HS-27A (cell line): ENCODE results near the gene SLC16A9.

Source experiments
- DNase-seq: peaks from one replicate; pipeline ENCODE4 v3.0.0-alpha.2; 2012; ENCODE audit warnings: low read depth, missing footprints

Gene SLC16A9

GRCh38 chr10:59628456-59628855, 81.2 kb downstream of the SLC16A9 start:
- no peak for DNase-seq

DNA sequence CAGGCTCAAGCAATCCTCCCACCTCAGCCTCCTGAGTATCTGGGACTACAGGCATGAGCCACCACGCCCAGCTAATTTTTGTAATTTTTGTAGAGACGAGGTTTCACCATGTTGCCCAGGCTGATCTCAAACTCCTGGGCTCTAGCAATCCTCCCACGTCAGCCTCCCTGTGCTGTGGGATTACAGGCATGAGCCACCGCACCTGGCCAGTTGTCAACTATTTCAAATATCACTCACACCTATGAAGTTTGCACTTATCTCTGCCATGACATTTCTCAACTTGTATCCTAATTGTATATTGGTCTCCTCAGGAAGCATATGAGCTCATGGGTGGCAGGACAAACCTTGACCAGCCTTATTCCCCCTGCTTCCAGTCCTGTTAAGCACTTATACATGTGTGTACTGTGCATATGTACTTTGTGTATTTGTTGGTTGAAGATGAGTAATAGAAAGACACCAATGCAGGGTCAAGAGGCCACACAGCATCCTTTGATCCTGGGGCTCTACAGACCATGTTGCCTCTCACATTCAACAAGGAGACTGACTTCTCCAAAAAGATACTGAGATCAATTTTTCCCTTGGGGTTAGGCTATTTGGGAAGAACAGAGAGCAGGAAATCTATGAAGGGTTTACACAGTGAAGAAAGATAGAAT, 82.2 kb downstream of the SLC16A9 start:
- no peak for DNase-seq

DNA sequence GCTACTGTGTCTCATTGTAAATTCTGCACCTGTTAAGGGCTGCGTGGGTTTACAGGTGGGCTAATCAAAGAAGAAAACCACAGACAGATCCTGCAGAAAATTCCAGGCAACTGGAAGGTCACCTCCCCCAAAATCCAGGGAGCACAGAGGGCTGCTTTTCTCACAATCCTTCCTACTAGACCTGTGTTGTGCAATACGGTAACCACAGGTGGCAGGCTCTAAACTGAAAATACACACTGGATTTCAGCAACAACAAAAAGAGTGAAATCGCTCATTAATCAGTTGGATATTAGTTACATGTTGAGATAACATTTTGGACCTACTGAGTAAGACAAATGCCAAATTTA, 83.2 kb downstream of the SLC16A9 start:
- DNase-seq, result no peak

- DNase-seq, result no peak
Observed at GRCh38 chr10:59625721-59626522, 83.7 kb downstream of the SLC16A9 start.

- no peak for DNase-seq
Observed at GRCh38 chr10:59624951-59625350, 84.7 kb downstream of the SLC16A9 start.

DNA sequence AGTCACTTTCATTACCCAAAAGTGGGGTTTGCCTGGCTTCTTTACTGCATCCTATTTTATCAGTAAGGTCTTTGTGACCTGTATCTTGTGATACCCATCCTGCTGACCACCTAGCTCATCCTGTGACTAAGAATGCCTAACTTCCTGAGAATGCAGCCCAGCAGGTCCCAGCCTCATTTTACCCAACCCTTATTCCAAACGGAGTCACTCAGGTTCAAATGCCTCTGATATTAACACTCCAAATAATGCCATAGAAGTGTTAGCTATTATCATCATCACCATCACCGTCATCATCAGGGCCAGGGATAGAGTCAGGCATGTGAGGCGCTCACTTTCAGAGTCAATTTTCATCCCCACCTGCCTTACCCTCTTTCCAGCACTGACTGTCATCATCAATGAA, 85.5 kb downstream of the SLC16A9 start:
- no peak for DNase-seq

DNA sequence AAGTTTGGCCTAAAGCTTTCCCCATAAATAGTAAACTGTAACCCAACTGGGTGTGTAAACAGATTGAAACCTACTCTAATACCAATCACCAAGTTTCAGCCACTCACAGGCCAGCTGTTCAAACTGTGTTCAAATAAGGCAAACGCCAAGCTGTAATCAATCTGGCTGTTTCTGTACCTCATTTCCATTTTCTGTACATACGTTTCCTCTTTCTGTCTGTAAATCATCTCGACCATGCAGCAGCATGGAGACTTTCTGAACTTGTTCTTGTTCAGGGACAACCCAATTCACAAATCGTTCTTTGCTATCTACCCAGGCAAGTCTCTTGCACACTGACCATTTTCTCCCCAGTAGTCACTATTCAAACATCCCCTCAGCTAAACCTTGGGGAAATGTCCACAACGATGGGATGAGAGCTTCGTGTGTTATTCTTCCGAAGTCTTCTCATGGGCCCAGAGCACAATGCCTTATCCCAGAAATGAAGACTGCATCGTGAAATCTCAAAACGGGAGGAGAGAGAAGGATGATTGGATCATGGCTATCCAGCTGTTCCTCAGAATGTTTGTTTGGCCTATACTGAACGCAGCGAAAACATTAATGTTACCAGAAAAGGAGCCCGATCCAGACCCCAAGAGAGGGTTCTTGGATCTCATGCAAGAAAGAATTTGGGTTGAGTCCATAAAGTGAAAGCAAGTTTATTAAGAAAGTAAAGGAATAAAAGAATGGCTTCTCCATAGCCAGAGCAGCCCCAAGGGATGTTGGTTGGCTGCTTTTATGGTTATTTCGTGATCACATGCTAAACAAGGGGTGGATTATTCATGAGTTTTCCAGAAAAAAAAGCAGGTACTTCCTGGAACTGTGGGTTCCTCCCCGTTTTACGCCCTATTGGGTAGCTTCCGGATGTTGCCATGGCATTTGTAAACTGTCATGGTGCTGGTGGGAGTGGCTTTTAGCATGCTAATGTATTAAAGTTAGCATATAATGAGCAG, 86.2 kb downstream of the SLC16A9 start:
- DNase-seq, result no peak

DNA sequence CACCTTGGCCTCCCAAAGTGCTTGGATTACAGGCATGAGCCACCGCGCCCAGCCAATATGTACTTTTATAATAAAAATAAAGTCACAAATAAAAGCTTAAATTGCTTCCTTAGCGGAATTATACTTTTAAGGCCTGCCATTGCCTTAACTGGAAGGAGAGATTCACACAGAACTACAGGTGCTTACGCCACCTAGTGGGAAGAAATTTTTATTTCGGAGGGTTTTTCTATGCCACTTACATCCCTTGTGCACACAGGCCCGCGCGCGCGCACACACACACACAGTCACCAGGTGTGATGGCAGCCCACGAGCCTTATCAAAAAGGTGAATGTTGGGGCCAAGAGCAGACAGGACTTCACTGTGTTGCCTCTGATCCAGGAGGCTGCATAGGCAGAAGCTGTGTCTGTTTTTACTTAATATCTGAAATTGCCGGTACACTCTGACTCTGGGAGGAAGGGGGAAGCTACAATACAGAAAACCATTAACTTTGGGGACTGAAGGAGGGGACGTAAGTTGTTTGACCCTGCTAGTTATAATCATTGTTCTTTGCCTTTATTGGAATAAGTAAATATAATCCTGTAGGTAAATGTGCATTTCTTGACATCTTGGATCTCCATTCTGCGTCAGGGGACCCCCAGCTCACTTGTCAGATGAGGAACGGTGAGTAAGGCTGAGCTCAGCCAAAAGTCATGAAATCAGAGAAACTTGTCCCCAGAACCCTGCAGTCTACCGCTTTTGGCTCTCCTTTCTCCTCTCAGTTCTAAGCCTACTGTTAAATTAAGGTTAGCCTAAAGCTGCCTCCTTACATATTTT, 87.1 kb downstream of the SLC16A9 start:
- DNase-seq, result no peak

GRCh38 chr10:59621771-59622170, 87.9 kb downstream of the SLC16A9 start:
- no peak for DNase-seq

DNA sequence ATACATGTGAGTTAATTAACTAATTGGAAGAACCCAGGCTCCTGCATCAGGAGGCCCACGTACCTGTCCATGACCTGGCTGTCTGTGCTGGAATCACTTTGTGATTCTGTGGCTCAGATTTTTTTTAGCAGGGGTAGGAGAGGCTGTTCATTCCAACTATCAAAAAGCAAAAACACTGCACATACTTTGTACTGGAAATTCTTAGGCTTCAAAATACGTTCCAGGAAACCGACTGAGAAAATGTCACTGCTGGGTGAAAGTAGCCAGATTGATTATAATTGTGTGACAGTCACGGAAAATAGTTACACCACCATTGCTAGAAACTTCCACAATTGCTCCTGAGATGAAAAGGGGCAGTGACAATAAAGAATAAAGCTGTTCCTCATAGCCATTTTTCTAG, 91.0 kb downstream of the SLC16A9 start:
- DNase-seq, result no peak

- no peak for DNase-seq
Observed at GRCh38 chr10:59617996-59618395, 91.7 kb downstream of the SLC16A9 start.

DNA sequence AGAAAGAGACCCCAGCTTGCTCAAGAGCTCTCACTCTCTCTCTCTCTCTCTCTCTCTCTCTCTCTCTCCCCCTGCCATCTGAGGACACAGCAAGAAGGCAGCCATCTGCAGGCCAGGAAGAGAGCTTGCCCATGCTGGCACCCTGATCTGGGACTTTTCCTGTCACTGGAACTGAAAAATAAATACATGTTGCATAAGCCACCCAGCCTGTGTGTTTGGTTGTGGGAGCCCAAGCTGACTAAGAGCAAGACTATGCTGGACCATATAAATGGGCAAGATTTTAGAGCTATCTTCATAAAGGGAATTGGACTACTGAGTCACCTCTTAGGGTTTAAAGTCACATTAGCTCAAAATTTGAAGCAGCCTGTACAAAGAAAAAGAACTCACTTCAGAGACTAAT, 98.6 kb downstream of the SLC16A9 start:
- DNase-seq, result no peak

DNA sequence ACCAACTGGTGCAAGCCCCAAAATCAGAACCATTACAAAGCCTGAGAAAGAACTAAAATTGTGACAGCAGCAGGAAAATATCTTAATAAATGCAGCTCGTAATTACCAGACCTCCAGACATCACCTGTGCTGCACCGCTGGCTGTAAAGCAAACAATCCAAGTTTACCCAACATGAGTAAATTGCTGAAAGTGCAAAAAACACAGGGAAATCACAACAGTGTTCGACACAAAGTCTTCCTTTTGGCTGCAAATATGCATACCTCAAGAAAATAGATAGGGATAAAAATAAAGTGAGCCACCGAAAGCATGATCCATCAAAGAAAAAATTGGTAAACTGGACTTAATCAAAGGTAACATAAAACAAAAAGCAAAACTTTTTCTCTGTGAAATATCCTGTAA, 101.7 kb downstream of the SLC16A9 start:
- DNase-seq, result no peak

- peak; percentile 17 for DNase-seq
Observed at GRCh38 chr10:59606551-59606961, 103.1 kb downstream of the SLC16A9 start.

DNA sequence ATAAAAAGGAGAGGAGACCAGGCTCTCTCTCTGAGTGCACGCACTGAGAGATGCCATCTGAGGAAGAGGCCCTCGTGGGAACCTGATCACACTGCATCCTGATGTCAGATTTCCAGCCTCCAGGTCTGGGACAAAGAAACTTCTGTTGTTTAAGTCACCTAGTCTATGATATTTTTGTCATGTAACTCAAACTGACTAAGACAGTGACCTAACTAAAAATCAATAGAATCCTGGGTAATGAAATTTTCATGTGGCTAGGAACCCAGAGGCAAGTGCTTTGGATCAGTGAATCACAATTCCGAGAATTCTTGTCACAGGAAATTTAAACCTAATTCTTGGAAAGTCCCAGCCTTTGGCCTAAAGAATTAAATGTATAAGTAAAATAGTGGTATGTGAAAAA, 107.7 kb downstream of the SLC16A9 start:
- DNase-seq, result no peak
